Measurements from ENCODE around the gene DNAH10. TPM values are rescaled to one million over a fixed set of nuclear protein-coding genes. Genes with fewer than 3 reads are reported as not detected.

DNAH10 gene
- total RNA-seq, 1 experiment from 2014 or later: 0.09 TPM

DNA sequence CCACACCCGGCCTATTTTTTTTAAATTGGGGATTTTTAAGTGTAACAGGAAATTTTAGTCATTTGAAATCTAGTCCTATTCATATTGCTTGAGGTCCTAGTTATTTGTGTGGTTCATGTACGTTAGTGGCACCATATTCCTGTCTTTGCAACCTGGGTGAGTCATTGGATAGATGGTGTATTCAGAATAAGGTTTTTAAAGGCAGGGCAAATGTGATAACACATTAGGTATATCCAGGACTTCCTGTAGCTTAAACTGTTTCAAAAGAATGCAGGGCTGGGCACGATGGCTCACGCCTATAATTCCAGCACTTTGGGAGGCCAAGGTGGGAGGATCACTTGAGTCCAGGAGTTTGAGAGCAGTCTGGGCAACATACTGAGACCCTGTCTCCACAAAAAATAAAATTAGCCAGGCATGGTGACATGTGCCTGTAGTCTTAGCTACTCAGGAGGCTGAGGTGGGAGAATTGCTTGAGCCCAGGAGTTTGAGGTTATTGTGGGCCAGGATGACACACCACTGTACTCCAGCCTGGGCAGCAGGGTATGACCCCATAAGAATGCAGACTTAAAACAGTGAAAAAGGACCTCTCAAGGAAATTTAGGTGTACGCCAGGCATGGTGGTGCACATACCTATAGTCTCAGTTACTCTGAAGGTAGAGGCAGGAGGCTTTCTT lies 41.8 kb upstream of the DNAH10 start:
- ATAC-seq: no peak
- Mint-ChIP-seq H3K36me3 (peaks cover 20% of the 10 kb centered on the region), H3K4me3 (no peak overlapping the region), H3K9me3 (no peaks in the 10 kb centered on the region), H3K27ac (no peak overlapping the region), H3K27me3 (ENCODE audit: low read depth) (no peaks in the 10 kb centered on the region), H3K4me1 (no peaks in the 10 kb centered on the region)
- DNase-seq (ENCODE audit: low spot score): no peak
- no peak for TF ChIP-seq RORB (CRISPR knock-in tag; IDR thresholded peaks at IDR 0.05)
- TF ChIP-seq, protein P1, sequence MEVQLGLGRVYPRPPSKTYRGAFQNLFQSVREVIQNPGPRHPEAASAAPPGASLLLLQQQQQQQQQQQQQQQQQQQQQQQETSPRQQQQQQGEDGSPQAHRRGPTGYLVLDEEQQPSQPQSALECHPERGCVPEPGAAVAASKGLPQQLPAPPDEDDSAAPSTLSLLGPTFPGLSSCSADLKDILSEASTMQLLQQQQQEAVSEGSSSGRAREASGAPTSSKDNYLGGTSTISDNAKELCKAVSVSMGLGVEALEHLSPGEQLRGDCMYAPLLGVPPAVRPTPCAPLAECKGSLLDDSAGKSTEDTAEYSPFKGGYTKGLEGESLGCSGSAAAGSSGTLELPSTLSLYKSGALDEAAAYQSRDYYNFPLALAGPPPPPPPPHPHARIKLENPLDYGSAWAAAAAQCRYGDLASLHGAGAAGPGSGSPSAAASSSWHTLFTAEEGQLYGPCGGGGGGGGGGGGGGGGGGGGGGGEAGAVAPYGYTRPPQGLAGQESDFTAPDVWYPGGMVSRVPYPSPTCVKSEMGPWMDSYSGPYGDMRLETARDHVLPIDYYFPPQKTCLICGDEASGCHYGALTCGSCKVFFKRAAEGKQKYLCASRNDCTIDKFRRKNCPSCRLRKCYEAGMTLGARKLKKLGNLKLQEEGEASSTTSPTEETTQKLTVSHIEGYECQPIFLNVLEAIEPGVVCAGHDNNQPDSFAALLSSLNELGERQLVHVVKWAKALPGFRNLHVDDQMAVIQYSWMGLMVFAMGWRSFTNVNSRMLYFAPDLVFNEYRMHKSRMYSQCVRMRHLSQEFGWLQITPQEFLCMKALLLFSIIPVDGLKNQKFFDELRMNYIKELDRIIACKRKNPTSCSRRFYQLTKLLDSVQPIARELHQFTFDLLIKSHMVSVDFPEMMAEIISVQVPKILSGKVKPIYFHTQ (CRISPR knock-in tag; IDR thresholded peaks at IDR 0.05): no peak
- no peak for TF ChIP-seq NR3C1 (CRISPR knock-in tag; conservative IDR thresholded peaks at IDR 0.05; ENCODE audit: low read depth)
- TF ChIP-seq, protein P2, sequence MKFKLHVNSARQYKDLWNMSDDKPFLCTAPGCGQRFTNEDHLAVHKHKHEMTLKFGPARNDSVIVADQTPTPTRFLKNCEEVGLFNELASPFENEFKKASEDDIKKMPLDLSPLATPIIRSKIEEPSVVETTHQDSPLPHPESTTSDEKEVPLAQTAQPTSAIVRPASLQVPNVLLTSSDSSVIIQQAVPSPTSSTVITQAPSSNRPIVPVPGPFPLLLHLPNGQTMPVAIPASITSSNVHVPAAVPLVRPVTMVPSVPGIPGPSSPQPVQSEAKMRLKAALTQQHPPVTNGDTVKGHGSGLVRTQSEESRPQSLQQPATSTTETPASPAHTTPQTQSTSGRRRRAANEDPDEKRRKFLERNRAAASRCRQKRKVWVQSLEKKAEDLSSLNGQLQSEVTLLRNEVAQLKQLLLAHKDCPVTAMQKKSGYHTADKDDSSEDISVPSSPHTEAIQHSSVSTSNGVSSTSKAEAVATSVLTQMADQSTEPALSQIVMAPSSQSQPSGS (CRISPR knock-in tag; IDR thresholded peaks at IDR 0.05; ENCODE audit: borderline replicate concordance, low read depth): no peak
- TF ChIP-seq, protein P3, sequence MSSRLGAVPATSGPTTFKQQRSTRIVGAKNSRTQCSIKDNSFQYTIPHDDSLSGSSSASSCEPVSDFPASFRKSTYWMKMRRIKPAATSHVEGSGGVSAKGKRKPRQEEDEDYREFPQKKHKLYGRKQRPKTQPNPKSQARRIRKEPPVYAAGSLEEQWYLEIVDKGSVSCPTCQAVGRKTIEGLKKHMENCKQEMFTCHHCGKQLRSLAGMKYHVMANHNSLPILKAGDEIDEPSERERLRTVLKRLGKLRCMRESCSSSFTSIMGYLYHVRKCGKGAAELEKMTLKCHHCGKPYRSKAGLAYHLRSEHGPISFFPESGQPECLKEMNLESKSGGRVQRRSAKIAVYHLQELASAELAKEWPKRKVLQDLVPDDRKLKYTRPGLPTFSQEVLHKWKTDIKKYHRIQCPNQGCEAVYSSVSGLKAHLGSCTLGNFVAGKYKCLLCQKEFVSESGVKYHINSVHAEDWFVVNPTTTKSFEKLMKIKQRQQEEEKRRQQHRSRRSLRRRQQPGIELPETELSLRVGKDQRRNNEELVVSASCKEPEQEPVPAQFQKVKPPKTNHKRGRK (CRISPR knock-in tag; IDR thresholded peaks at IDR 0.05; ENCODE audit: borderline replicate concordance): no peak
- TF ChIP-seq, protein P4, sequence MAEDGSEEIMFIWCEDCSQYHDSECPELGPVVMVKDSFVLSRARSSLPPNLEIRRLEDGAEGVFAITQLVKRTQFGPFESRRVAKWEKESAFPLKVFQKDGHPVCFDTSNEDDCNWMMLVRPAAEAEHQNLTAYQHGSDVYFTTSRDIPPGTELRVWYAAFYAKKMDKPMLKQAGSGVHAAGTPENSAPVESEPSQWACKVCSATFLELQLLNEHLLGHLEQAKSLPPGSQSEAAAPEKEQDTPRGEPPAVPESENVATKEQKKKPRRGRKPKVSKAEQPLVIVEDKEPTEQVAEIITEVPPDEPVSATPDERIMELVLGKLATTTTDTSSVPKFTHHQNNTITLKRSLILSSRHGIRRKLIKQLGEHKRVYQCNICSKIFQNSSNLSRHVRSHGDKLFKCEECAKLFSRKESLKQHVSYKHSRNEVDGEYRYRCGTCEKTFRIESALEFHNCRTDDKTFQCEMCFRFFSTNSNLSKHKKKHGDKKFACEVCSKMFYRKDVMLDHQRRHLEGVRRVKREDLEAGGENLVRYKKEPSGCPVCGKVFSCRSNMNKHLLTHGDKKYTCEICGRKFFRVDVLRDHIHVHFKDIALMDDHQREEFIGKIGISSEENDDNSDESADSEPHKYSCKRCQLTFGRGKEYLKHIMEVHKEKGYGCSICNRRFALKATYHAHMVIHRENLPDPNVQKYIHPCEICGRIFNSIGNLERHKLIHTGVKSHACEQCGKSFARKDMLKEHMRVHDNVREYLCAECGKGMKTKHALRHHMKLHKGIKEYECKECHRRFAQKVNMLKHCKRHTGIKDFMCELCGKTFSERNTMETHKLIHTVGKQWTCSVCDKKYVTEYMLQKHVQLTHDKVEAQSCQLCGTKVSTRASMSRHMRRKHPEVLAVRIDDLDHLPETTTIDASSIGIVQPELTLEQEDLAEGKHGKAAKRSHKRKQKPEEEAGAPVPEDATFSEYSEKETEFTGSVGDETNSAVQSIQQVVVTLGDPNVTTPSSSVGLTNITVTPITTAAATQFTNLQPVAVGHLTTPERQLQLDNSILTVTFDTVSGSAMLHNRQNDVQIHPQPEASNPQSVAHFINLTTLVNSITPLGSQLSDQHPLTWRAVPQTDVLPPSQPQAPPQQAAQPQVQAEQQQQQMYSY (CRISPR knock-in tag; IDR thresholded peaks at IDR 0.05): no peak
- TF ChIP-seq ZNF138 (CRISPR knock-in tag; conservative IDR thresholded peaks at IDR 0.05): no peak
- no peak for TF ChIP-seq ZNF317 (CRISPR knock-in tag; IDR thresholded peaks at IDR 0.05; ENCODE audit: borderline replicate concordance, low read depth)
- TF ChIP-seq FOXJ3 (CRISPR knock-in tag; IDR thresholded peaks at IDR 0.05; ENCODE audit: borderline replicate concordance): no peak
- no peak for TF ChIP-seq ELF4 (CRISPR knock-in tag; IDR thresholded peaks at IDR 0.05; ENCODE audit: low read depth)
- TF ChIP-seq SP1 (CRISPR knock-in tag; conservative IDR thresholded peaks at IDR 0.05): no peak
- TF ChIP-seq MXD4 (CRISPR knock-in tag; IDR thresholded peaks at IDR 0.05; ENCODE audit: borderline replicate concordance): no peak
- CTCF ChIA-PET: no interaction called here
- POLR2A ChIA-PET: no interaction called here

DNA sequence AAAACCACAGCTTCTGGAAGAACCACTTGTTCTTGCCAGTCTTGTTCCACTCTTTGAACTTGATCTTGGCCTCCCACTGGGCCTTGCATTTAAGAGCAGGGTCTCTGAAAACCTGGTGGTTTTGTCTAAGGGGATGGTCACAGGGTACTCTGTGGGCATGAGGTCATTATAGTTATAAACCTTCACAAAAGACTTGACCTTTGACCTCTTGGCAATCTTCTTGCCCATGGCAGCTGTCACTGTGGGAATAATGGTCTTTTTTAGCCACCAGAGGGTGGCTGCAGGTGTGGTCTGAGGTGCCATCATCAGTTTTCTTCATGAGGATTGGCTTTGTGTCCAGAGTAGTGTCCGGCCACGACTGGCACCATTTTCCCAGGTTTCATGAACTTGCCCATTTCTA lies 40.9 kb upstream of the DNAH10 start:
- no peak for ATAC-seq
- ChIA-PET CTCF (no interaction called here), POLR2A (no interaction called here)
- H3K27ac Mint-ChIP-seq: no peak overlapping the region
- no peaks in the 10 kb centered on the region for H3K9me3 Mint-ChIP-seq
- no peak overlapping the region for H3K4me3 Mint-ChIP-seq
- TF ChIP-seq, protein P5, sequence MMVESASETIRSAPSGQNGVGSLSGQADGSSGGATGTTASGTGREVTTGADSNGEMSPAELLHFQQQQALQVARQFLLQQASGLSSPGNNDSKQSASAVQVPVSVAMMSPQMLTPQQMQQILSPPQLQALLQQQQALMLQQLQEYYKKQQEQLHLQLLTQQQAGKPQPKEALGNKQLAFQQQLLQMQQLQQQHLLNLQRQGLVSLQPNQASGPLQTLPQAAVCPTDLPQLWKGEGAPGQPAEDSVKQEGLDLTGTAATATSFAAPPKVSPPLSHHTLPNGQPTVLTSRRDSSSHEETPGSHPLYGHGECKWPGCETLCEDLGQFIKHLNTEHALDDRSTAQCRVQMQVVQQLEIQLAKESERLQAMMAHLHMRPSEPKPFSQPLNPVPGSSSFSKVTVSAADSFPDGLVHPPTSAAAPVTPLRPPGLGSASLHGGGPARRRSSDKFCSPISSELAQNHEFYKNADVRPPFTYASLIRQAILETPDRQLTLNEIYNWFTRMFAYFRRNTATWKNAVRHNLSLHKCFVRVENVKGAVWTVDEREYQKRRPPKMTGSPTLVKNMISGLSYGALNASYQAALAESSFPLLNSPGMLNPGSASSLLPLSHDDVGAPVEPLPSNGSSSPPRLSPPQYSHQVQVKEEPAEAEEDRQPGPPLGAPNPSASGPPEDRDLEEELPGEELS (CRISPR knock-in tag; IDR thresholded peaks at IDR 0.05): no peak
- TF ChIP-seq RORB (CRISPR knock-in tag; IDR thresholded peaks at IDR 0.05) (no peak), GTF2I (CRISPR knock-in tag; conservative IDR thresholded peaks at IDR 0.05) (no peak), ZNF263 (CRISPR knock-in tag; IDR thresholded peaks at IDR 0.05; ENCODE audit: low read depth) (no peak), IRF2 (CRISPR knock-in tag; IDR thresholded peaks at IDR 0.05; ENCODE audit: borderline replicate concordance, low read depth) (no peak)
- H3K4me1 Mint-ChIP-seq: no peaks in the 10 kb centered on the region
- peaks cover 26% of the 10 kb centered on the region for H3K36me3 Mint-ChIP-seq
- no peaks in the 10 kb centered on the region for H3K27me3 Mint-ChIP-seq (ENCODE audit: low read depth)
- DNase-seq (ENCODE audit: low spot score): no peak
